Neural crest cell (in vitro differentiated cells): ENCODE data around the gene TGFBR3. TPM values are rescaled to one million over a fixed set of nuclear protein-coding genes. Genes with fewer than 3 reads are reported as not detected.

Experiments
- DNase-seq: peaks from one replicate; pipeline ENCODE4 v3.0.0; 2021; ENCODE audit warnings: low read depth, mixed read lengths, low spot score
- H3K27ac Mint-ChIP-seq: one replicate; pipeline ENCODE4 v1.8.0; 2021; ENCODE audit warnings: mild to moderate bottlenecking, mixed read lengths; ENCODE audit not compliant: unreplicated experiment
- H3K27me3 Mint-ChIP-seq: 2 replicates; pipeline ENCODE4 v1.8.0; 2021; ENCODE audit warnings: low read depth, mild to moderate bottlenecking, mixed read lengths
- H3K36me3 Mint-ChIP-seq: 2 replicates; pipeline ENCODE4 v1.8.0; 2021; ENCODE audit warnings: low read depth, mild to moderate bottlenecking, mixed read lengths
- H3K4me1 Mint-ChIP-seq: 2 replicates; pipeline ENCODE4 v1.8.0; 2021; ENCODE audit warnings: mixed read lengths
- H3K4me3 Mint-ChIP-seq: one replicate; pipeline ENCODE4 v1.8.0; 2021; ENCODE audit warnings: mild to moderate bottlenecking, mixed read lengths
- H3K9me3 Mint-ChIP-seq: 2 replicates; pipeline ENCODE4 v1.8.0; 2021; ENCODE audit warnings: mixed read lengths
- long read RNA-seq: library from polyadenylated mRNA; unstranded; transcript quantifications from one replicate; pipeline ENCODE4 v2.0.0, GENCODE V29; 2020
- total RNA-seq: library from RNA; stranded (reverse); gene quantifications from 2 replicates; pipeline ENCODE4 v1.2.1, GENCODE V29; 2021
- TF ChIP-seq, protein P1 (sequence below): fragments of 200-600 bp; sonication (generic); conservative IDR thresholded peaks from 2 replicates; pipeline ENCODE4 v1.5.0; 2021; ENCODE audit warnings: antibody characterized with exemption, mild to moderate bottlenecking

Gene TGFBR3
- total RNA-seq, result 14.7 and 15.1 TPM in 2 replicates
- long read RNA-seq, partial matches to known transcripts, result 1 of 7 reads
- long read RNA-seq, other reads (novel, unspliced or antisense), result 6 of 7 reads

DNA sequence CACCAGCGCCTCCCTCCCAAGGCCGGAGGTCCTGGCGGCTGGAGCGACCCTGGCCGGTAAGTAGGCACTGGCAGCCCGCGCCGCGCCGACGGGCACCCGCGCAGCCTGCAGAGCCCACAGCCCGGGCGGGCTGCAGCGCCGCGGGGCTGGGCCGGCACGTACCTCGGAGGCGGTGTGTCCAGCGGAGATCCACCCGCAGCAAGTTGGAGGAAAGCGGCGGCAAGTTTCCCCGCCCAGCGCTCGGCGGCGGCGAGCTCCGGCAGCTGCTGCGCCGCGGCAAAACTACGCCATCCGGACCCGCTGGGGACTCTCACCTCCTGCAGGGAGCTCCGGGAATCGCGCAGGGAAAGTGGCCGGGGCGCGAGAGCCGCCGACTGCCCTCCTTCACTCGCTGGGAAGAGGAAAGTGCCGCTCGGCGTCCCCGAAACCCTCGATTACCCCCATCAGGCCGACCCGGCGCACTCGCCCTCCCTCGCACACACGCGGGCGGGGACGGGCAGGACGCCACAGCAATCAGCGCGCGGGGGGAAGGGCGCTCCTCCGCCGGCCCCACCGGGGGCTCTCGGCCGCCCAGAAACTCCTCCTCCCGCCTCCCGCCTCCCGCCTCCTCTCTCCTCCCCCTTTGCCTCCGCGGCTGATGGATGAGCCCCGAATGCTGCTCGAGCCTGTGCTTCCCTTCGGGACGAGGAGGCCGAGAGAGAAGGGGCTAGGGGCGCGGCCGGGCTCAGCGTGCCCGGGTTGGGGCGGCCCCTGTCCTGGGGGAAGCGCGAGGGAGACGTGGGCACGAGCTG, at the start of gene TGFBR3:
Gene TGFBR3, minus strand, starts transcription at position 436 of the 791 bp plus-strand sequence. CDS start 24,620 bp downstream, outside the sequence.
- Mint-ChIP-seq H3K4me3 (peak within 1 kb of the TSS; percentile 98), H3K4me1 (peaks cover 35% of the 10 kb centered on the region), H3K36me3 (no peaks in the 10 kb centered on the region), H3K9me3 (no peaks in the 10 kb centered on the region), H3K27me3 (peaks cover 15% of the 10 kb centered on the region), H3K27ac (peak within 1 kb of the TSS; percentile 89)
- TF ChIP-seq, protein P1, sequence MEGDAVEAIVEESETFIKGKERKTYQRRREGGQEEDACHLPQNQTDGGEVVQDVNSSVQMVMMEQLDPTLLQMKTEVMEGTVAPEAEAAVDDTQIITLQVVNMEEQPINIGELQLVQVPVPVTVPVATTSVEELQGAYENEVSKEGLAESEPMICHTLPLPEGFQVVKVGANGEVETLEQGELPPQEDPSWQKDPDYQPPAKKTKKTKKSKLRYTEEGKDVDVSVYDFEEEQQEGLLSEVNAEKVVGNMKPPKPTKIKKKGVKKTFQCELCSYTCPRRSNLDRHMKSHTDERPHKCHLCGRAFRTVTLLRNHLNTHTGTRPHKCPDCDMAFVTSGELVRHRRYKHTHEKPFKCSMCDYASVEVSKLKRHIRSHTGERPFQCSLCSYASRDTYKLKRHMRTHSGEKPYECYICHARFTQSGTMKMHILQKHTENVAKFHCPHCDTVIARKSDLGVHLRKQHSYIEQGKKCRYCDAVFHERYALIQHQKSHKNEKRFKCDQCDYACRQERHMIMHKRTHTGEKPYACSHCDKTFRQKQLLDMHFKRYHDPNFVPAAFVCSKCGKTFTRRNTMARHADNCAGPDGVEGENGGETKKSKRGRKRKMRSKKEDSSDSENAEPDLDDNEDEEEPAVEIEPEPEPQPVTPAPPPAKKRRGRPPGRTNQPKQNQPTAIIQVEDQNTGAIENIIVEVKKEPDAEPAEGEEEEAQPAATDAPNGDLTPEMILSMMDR, result peak; percentile 63
- peak; percentile 87 for DNase-seq

DNA sequence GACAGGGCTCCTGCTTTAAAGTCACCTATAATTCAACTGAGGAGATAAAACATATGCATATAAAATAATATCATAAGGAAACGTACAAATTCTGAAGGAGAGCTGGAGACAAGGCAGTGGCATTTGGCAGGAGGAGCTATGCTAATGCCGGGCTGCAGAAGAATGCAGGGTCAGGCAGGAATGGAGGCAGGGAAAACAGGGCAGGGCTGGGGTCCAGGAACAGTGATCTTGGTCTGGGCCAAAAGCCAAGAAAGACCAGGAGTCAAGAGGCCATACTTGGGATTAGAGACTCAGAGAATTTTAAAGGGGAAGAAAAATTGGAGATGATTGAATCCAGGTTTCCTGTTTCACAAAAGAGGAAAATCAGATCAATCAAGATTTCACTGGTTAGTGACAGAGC, 43.3 kb upstream of the TGFBR3 start:
- H3K4me1 Mint-ChIP-seq, result peaks cover 15% of the 10 kb centered on the region
- peaks cover 2% of the 10 kb centered on the region for H3K9me3 Mint-ChIP-seq
- peak overlapping the region; percentile 94 for H3K27ac Mint-ChIP-seq
- DNase-seq, result no peak
- H3K27me3 Mint-ChIP-seq, result no peaks in the 10 kb centered on the region
- TF ChIP-seq, protein P1, result no peak
- no peak overlapping the region for H3K4me3 Mint-ChIP-seq
- no peaks in the 10 kb centered on the region for H3K36me3 Mint-ChIP-seq

DNA sequence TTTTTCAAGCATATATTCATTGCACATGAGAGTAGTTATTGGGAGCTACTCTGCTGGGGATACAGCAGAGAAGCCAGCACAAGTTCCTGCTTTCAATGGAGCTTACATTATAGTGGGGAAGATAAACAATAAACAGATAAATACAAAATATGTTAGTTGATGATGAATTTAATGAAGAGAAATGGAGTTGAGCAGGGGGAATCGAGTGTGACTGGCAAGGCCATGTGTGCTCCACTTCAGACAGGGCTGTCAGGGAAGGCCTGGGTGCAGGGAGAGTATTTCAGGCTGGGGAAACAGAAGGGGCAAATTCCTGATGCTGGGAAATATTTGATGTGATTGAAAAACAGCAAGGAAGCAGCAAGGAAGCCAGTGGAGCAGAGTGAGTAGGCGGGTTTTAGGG, 42.1 kb upstream of the TGFBR3 start:
- Mint-ChIP-seq H3K36me3 (no peaks in the 10 kb centered on the region), H3K4me1 (peaks cover 15% of the 10 kb centered on the region), H3K27me3 (no peaks in the 10 kb centered on the region), H3K27ac (no peak overlapping the region), H3K9me3 (peaks cover 8% of the 10 kb centered on the region), H3K4me3 (no peak overlapping the region)
- DNase-seq, result no peak
- TF ChIP-seq, protein P1, result no peak

DNA sequence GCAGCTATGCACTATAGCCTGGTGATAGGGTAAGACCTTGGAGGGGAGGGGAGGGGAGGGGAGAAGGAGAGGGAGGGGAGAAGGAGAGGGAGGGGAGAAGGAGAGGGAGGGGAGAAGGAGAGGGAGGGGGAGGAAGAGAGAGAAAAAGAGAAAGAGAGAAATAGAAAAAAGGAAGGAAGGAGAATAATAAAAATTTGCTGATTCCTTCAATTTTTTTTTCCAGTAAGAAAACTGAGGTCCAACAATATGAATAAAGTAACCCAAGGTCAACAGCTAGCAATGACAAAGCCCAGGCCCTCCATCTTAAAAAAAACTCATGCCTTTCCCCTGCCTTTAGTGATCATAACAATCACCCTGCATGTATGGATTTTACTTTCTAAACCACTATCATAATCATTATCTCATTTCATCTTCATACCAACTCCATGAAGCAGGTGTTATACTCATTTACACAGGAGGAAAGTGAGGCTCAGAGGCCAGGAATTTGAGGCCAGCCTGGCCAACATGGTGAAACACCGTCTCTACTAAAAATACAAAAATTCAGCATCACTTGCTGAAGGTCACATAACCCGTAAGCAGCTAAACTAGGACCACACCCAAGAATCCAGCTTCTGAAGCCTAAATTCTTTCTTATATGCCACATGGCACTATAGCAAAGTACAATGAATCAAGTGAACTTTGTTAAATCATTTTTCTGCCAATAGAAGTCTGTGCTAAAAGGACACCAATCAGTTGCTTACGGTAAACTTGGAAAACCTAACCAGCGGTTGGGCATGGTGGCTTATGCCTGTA, 39.9 kb upstream of the TGFBR3 start:
- H3K27me3 Mint-ChIP-seq, result no peaks in the 10 kb centered on the region
- H3K9me3 Mint-ChIP-seq, result peaks cover 6% of the 10 kb centered on the region
- no peak overlapping the region for H3K4me3 Mint-ChIP-seq
- H3K27ac Mint-ChIP-seq, result no peak overlapping the region
- TF ChIP-seq, protein P1, result no peak
- no peak for DNase-seq
- H3K4me1 Mint-ChIP-seq, result peaks cover 15% of the 10 kb centered on the region
- H3K36me3 Mint-ChIP-seq, result no peaks in the 10 kb centered on the region

DNA sequence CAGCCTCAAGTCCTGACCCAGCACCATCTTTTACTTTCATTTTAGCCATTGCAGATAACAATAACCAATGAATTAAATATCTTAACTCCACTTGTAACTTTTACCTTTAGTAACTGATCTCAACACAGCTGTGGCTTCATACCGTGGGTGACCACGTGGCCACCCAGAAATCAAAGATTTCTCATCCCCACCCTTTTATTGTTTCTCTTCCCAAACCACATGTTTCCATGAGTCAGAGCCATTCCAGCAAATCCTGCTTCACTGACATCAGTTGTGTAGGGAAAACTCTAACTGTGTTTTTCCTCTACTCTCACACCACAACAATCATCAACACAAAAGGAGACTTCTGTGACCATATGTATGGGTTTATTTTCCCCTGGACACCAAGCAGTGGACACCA, 38.2 kb upstream of the TGFBR3 start:
- TF ChIP-seq, protein P1, result no peak
- no peak for DNase-seq
- Mint-ChIP-seq H3K27me3 (no peaks in the 10 kb centered on the region), H3K4me3 (no peak overlapping the region), H3K36me3 (no peaks in the 10 kb centered on the region), H3K27ac (no peak overlapping the region), H3K9me3 (peaks cover 6% of the 10 kb centered on the region), H3K4me1 (peaks cover 11% of the 10 kb centered on the region)
